Ishikawa (cell line): ENCODE data around the gene GCAT.

Experiments used
- CEBPB ChIP-seq: IDR thresholded peaks from 2 replicates; pipeline ENCODE4 v1.6.1; 2012
- CREB1 ChIP-seq: IDR thresholded peaks from 2 replicates; pipeline ENCODE4 v1.6.1; 2012; ENCODE audit warnings: low read depth
- EGR1 ChIP-seq: IDR thresholded peaks from 2 replicates; pipeline ENCODE4 v1.6.1; 2012
- EP300 ChIP-seq: IDR thresholded peaks from 2 replicates; pipeline ENCODE4 v1.6.1; 2012; ENCODE audit warnings: borderline replicate concordance
- FOXM1 ChIP-seq: IDR thresholded peaks from 2 replicates; pipeline ENCODE4 v1.6.1; 2012; ENCODE audit warnings: low read depth, borderline replicate concordance
- NFIC ChIP-seq: IDR thresholded peaks from 2 replicates; pipeline ENCODE4 v1.6.1; 2012
- RAD21 ChIP-seq: IDR thresholded peaks from 2 replicates; pipeline ENCODE4 v1.6.1; 2012; ENCODE audit warnings: low read depth
- TAF1 ChIP-seq: IDR thresholded peaks from 2 replicates; pipeline ENCODE4 v1.6.1; 2012; ENCODE audit warnings: low read depth, mild to moderate bottlenecking
- TCF12 ChIP-seq: IDR thresholded peaks from 2 replicates; pipeline ENCODE4 v1.6.1; 2012; ENCODE audit warnings: low read depth
- TEAD4 ChIP-seq: IDR thresholded peaks from 2 replicates; pipeline ENCODE4 v1.6.1; 2012
- YY1 ChIP-seq: IDR thresholded peaks from 2 replicates; pipeline ENCODE4 v1.6.1; 2012; ENCODE audit warnings: low read depth
- ZBTB7A ChIP-seq: IDR thresholded peaks from 2 replicates; pipeline ENCODE4 v1.6.1; 2012; ENCODE audit warnings: low read depth
- TF ChIP-seq, protein P1 (sequence below): IDR thresholded peaks from 2 replicates; pipeline ENCODE4 v1.6.1; 2012
- TF ChIP-seq, protein P2 (sequence below): IDR thresholded peaks from 2 replicates; pipeline ENCODE4 v1.6.1; 2012; ENCODE audit warnings: low read depth, mild to moderate bottlenecking
- TF ChIP-seq, protein P3 (sequence below): IDR thresholded peaks from 2 replicates; pipeline ENCODE4 v1.6.1; 2012

The GCAT gene

DNA sequence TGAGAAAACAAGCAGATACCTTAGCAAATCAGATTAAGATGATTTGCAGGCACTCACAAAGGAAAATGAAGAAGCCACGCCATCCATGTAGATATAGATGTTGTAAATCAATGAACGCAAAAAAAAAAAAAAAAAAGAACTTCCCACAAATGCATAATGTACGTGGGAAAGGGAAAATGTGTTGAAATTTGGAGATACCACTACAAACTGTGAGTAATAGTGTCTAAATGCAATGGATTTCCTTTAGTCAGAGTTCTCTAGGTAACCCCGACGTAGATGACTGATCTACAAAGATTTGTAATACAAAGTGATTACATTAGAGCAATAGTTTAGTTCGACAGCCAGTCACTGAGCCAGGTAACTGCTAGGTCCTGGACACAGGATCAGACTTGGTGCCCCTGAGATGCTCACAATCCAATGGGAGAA is 37.2 kb downstream of the GCAT start:
- TF ChIP-seq, protein P1, sequence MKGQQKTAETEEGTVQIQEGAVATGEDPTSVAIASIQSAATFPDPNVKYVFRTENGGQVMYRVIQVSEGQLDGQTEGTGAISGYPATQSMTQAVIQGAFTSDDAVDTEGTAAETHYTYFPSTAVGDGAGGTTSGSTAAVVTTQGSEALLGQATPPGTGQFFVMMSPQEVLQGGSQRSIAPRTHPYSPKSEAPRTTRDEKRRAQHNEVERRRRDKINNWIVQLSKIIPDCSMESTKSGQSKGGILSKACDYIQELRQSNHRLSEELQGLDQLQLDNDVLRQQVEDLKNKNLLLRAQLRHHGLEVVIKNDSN, result no peak
- TF ChIP-seq TAF1 (no peak), TCF12 (no peak), NFIC (no peak), EP300 (no peak), CREB1 (no peak), TEAD4 (no peak), RAD21 (no peak), CEBPB (no peak), ZBTB7A (no peak), FOXM1 (no peak), EGR1 (no peak), YY1 (no peak)
- TF ChIP-seq, protein P2, sequence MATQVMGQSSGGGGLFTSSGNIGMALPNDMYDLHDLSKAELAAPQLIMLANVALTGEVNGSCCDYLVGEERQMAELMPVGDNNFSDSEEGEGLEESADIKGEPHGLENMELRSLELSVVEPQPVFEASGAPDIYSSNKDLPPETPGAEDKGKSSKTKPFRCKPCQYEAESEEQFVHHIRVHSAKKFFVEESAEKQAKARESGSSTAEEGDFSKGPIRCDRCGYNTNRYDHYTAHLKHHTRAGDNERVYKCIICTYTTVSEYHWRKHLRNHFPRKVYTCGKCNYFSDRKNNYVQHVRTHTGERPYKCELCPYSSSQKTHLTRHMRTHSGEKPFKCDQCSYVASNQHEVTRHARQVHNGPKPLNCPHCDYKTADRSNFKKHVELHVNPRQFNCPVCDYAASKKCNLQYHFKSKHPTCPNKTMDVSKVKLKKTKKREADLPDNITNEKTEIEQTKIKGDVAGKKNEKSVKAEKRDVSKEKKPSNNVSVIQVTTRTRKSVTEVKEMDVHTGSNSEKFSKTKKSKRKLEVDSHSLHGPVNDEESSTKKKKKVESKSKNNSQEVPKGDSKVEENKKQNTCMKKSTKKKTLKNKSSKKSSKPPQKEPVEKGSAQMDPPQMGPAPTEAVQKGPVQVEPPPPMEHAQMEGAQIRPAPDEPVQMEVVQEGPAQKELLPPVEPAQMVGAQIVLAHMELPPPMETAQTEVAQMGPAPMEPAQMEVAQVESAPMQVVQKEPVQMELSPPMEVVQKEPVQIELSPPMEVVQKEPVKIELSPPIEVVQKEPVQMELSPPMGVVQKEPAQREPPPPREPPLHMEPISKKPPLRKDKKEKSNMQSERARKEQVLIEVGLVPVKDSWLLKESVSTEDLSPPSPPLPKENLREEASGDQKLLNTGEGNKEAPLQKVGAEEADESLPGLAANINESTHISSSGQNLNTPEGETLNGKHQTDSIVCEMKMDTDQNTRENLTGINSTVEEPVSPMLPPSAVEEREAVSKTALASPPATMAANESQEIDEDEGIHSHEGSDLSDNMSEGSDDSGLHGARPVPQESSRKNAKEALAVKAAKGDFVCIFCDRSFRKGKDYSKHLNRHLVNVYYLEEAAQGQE, result no peak
- TF ChIP-seq, protein P3, sequence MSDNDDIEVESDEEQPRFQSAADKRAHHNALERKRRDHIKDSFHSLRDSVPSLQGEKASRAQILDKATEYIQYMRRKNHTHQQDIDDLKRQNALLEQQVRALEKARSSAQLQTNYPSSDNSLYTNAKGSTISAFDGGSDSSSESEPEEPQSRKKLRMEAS, result no peak

DNA sequence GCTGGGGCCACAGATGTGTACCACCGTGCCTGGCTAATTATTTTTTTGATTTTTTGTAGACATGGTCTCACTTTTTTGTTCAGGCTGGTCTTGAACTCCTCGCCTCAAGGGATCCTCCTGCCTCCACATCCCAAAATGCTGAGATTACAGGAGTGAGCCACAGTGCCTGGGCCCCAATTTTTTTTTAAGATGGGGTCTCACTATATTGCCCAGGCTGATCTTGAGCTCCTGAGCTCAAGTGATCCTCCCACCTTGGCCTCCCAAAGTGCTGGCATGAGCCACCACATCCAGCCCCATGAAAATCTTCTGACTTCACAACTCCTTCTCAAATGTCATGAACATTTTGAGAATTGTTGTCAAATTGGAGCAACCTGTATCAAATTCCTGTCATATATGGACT is 38.7 kb downstream of the GCAT start:
- TF ChIP-seq TCF12 (no peak), FOXM1 (no peak), CREB1 (no peak), RAD21 (no peak), EP300 (no peak), ZBTB7A (no peak)
- TF ChIP-seq, protein P3, result no peak
- TF ChIP-seq, protein P2, result no peak

DNA sequence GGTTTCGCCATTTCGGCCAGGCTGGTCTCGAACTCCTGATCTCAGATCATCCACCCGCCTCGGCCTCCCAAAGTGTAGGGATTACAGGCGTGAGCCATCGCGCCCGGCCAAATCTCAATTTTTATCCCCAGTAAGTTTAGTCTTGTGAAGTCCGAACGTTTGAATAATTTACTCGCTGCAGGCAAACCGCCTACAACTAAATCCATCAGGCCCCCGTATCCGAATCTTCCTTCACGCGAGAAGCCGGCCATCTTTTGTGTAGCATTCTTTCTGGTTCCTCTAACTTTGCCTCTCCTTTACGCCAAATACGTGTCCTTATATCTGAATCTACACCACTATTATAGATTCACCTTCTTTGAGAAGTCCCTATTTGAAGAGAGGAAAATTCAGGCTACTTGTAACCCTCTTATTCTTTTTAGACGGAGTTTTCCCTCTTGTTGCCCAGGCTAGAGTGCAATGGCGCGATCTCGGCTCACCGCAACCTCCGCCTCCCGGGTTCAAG is 40.9 kb downstream of the GCAT start:
- no peak for TF ChIP-seq EGR1
- TF ChIP-seq, protein P1, result no peak
- TF ChIP-seq NFIC, result no peak
- TF ChIP-seq CEBPB, result no peak
- TF ChIP-seq TCF12, result no peak
- TF ChIP-seq ZBTB7A, result no peak
- no peak for TF ChIP-seq CREB1
- TF ChIP-seq TEAD4, result no peak
- TF ChIP-seq RAD21, result no peak
- no peak for TF ChIP-seq YY1
- no peak for TF ChIP-seq EP300
- TF ChIP-seq, protein P3, result no peak
- no peak for TF ChIP-seq TAF1
- TF ChIP-seq, protein P2, result no peak
- TF ChIP-seq FOXM1, result no peak

DNA sequence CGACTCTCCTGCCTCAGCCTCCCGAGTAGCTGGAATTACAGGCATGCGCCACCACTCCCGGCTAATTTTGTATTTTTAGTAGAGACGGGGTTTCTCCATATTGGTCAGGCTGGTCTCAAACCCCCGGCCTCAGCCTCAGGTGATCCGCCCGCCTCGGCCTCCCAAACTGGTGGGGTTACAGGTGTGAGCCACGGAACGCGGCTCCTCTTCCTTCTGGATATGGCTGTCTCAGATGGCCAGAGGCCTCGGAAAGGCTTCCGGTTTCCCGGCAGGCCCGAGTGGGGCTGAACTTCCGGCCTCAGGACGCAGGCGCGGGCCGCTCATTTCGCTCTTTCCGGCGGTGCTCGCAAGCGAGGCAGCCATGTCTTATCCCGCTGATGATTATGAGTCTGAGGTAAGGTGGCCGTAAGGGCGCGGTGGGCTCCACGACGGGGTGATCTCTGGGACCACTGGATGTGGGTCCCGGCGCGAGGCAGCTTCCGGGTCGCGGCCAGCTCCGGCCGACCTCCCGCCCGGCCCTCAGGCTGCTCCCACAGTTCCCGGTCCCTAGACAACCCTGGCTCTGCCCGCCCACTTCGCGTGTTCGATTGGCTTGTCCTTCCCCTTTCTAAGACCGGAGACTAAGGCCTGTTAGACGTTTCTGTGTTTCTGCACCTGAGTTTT is 41.5 kb downstream of the GCAT start, which contains the start of gene EIF3L:
TSS of gene EIF3L (plus strand) at position 331 of the 663 bp plus-strand sequence. CDS start at position 362, 31 bp downstream.
- TF ChIP-seq TAF1 (peak; percentile 94), ZBTB7A (no peak), NFIC (0 out of 2 replicates have a peak, but pooled peaks have one; percentile 14), TCF12 (peak; percentile 79), RAD21 (no peak), CEBPB (0 out of 2 replicates have a peak, but pooled peaks have one; percentile 11), TEAD4 (no peak; the same call in 1 of the 2 replicates), EGR1 (no peak), FOXM1 (no peak), CREB1 (0 out of 2 replicates have a peak, but pooled peaks have one; percentile 22), YY1 (peak; percentile 92), EP300 (0 out of 2 replicates have a peak, but pooled peaks have one; percentile 45)
- TF ChIP-seq, protein P2, result no peak
- TF ChIP-seq, protein P3, result peak; percentile 77
- TF ChIP-seq, protein P1, result peak; percentile 33
